HCT116 (cell line): ENCODE results near the gene ELK3. TPM values are rescaled to one million over a fixed set of nuclear protein-coding genes. Genes with fewer than 3 reads are reported as not detected.
A peak's percentile ranks its signal among the peaks of the same experiment; 100 is the strongest.

Experiments used
- ATAC-seq: fragments of 200-7000 bp; cut with Tn5 transposase; 2 replicates; pipeline ENCODE4 v1.9.1; 2020; ENCODE audit warnings: mild to moderate bottlenecking, moderate library complexity
- BruUV-seq: library from RNA; stranded (reverse); fragments of 400-500 nt; replicated peaks from 2 replicates; lab custom pipeline; 2021; lab: Mats Ljungman, UMichigan
- CTCF ChIA-PET: fragments of 300-600 bp; sonication (Branson Sonifier 250); formaldehyde crosslinking; loops from one replicate; lab custom pipeline; 2021; ENCODE audit warnings: antibody characterized with exemption; lab: Charles Lee
- POLR2A ChIA-PET: fragments of 300-600, 350-600 bp; sonication (Branson Sonifier 250); formaldehyde crosslinking; loops from one replicate; lab custom pipeline; 2021; ENCODE audit warnings: antibody characterized with exemption; lab: Charles Lee
- RAD21 ChIA-PET, 2 experiments: fragments of 300-600 bp; sonication (Branson Sonifier 250); formaldehyde crosslinking; loops; one replicate each; lab custom pipeline; 2023; ENCODE audit warnings: low total read pairs in 2 of 2; ENCODE audit not compliant: uncharacterized antibody in 2 of 2, unreplicated experiment in 2 of 2, low non-redundant PET in 1 of 2; lab: Charles Lee
- DNase-seq: peaks from one replicate; pipeline ENCODE4 v3.0.0-alpha.2; 2010; ENCODE audit warnings: low read depth, low spot score
- H2AFZ ChIP-seq: fragments of 200-600 bp; shearing (Covaris generic), sonication (generic); 2 replicates; pipeline ENCODE4 v1.6.1; 2017; ENCODE audit warnings: low read depth, mixed run types, mixed read lengths, antibody characterized with exemption, low read length; ENCODE audit not compliant: poor library complexity, severe bottlenecking
- H3K27ac ChIP-seq: 2 replicates; pipeline ENCODE4 v1.5.1; 2012; ENCODE audit warnings: low read depth, low read length
- H3K27me3 ChIP-seq: fragments of 200-600 bp; sonication (generic); 2 replicates; pipeline ENCODE4 v1.6.1; 2016; ENCODE audit warnings: mixed run types, low read length, mixed read lengths; ENCODE audit not compliant: insufficient read depth
- H3K36me3 ChIP-seq, 2 experiments: fragments of 200-500 bp in 1 of 2; fragments of 200-600 bp in 1 of 2; sonication (Bioruptor generic) in 1 of 2; sonication (generic) in 1 of 2; 2 replicates each; pipeline versions ENCODE4 v1.5.1 to v1.6.1; 2014 to 2016; ENCODE audit warnings: low read length in 2 of 2, inconsistent platforms in 1 of 2, mixed read lengths in 1 of 2, mixed run types in 1 of 2; ENCODE audit not compliant: insufficient read depth in 2 of 2, control insufficient read depth in 1 of 2
- H3K4me1 ChIP-seq, 2 experiments: fragments of 200-600 bp in 1 of 2; sonication (generic) in 1 of 2; 2 replicates each; pipeline versions ENCODE4 v1.5.1 to v1.6.1; 2012 to 2017; ENCODE audit warnings: low read length in 2 of 2, inconsistent platforms in 1 of 2, mild to moderate bottlenecking in 1 of 2, mixed read lengths in 1 of 2, mixed run types in 1 of 2, moderate library complexity in 1 of 2; ENCODE audit not compliant: insufficient read depth in 2 of 2, control insufficient read depth in 1 of 2
- H3K4me2 ChIP-seq: fragments of 200-600 bp; sonication (generic); 2 replicates; pipeline ENCODE4 v1.6.1; 2017; ENCODE audit warnings: mixed run types, low read length, mixed read lengths
- H3K4me3 ChIP-seq, 2 experiments: fragments of 200-600 bp in 1 of 2; sonication (generic) in 1 of 2; replicated peaks in 1 of 2; 2 replicates each; pipeline ENCODE4 v1.5.1; 2011 to 2016; ENCODE audit warnings: low read length in 2 of 2, control low read depth in 1 of 2, low read depth in 1 of 2, mild to moderate bottlenecking in 1 of 2, mixed read lengths in 1 of 2, mixed run types in 1 of 2
- H3K79me2 ChIP-seq: fragments of 200-600 bp; sonication (generic); 2 replicates; pipeline ENCODE4 v1.6.1; 2017; ENCODE audit warnings: mild to moderate bottlenecking, mixed run types, low read length, moderate library complexity, mixed read lengths; ENCODE audit not compliant: insufficient read depth
- H3K9ac ChIP-seq: fragments of 200-600 bp; sonication (generic); 2 replicates; pipeline ENCODE4 v1.6.1; 2016; ENCODE audit warnings: low read length, mixed read lengths
- H3K9me2 ChIP-seq: fragments of 200-600 bp; sonication (generic), shearing (Covaris generic); 2 replicates; pipeline ENCODE4 v1.6.1; 2017; ENCODE audit warnings: mixed run types, mild to moderate bottlenecking, moderate library complexity; ENCODE audit not compliant: insufficient read depth
- H3K9me3 ChIP-seq, 2 experiments: fragments of 200-500 bp in 1 of 2; fragments of 200-600 bp in 1 of 2; sonication (Bioruptor generic) in 1 of 2; sonication (generic) in 1 of 2; 2 replicates each; pipeline ENCODE4 v1.6.1; 2014 to 2017; ENCODE audit warnings: low read length in 2 of 2, mixed read lengths in 2 of 2, inconsistent platforms in 1 of 2, low read depth in 1 of 2, mild to moderate bottlenecking in 1 of 2, mixed run types in 1 of 2, moderate library complexity in 1 of 2; ENCODE audit not compliant: control insufficient read depth in 1 of 2, insufficient read depth in 1 of 2
- H4K20me1 ChIP-seq: fragments of 200-600 bp; sonication (generic), shearing (Covaris generic); 2 replicates; pipeline ENCODE4 v1.6.1; 2017; ENCODE audit warnings: mixed run types, mild to moderate bottlenecking, moderate library complexity; ENCODE audit not compliant: insufficient read depth
- ATF3 ChIP-seq: IDR thresholded peaks from 2 replicates; pipeline ENCODE4 v1.6.1; 2012
- CBX3 ChIP-seq: IDR thresholded peaks from 2 replicates; pipeline ENCODE4 v1.6.1; 2012; ENCODE audit warnings: low read depth
- CEBPB ChIP-seq: IDR thresholded peaks from 2 replicates; pipeline ENCODE4 v1.6.1; 2012; ENCODE audit warnings: low read depth
- CTCF ChIP-seq, 3 experiments: fragments of 200-600 bp in 1 of 3; sonication (generic) in 1 of 3; IDR thresholded peaks in 2 of 3; conservative IDR thresholded peaks in 1 of 3; 2 replicates each; pipeline ENCODE4 v1.5.1; 2012 to 2017; ENCODE audit warnings: low read depth in 2 of 3, low read length in 2 of 3, antibody characterized with exemption in 1 of 3, borderline replicate concordance in 1 of 3, control low read depth in 1 of 3, mild to moderate bottlenecking in 1 of 3, mixed read lengths in 1 of 3, mixed run types in 1 of 3, moderate library complexity in 1 of 3; ENCODE audit not compliant: insufficient read depth in 1 of 3
- EGR1 ChIP-seq: IDR thresholded peaks from 2 replicates; pipeline ENCODE4 v1.6.1; 2012; ENCODE audit warnings: low read depth
- EZH2phosphoT487 ChIP-seq: fragments of 200-600 bp; IDR thresholded peaks from 2 replicates; pipeline ENCODE4 v1.6.1; 2018; ENCODE audit warnings: antibody characterized with exemption, borderline replicate concordance
- FOSL1 ChIP-seq: IDR thresholded peaks from 2 replicates; pipeline ENCODE4 v1.6.1; 2012; ENCODE audit warnings: low read depth
- JUND ChIP-seq: IDR thresholded peaks from 2 replicates; pipeline ENCODE4 v1.6.1; 2012
- RAD21 ChIP-seq: IDR thresholded peaks from 2 replicates; pipeline ENCODE4 v1.6.1; 2012; ENCODE audit warnings: low read depth, mild to moderate bottlenecking
- SIN3A ChIP-seq: IDR thresholded peaks from 2 replicates; pipeline ENCODE4 v1.6.1; 2012; ENCODE audit warnings: low read depth
- SP1 ChIP-seq: IDR thresholded peaks from 2 replicates; pipeline ENCODE4 v1.6.1; 2012; ENCODE audit warnings: low read depth
- TCF7L2 ChIP-seq: IDR thresholded peaks from 2 replicates; pipeline ENCODE4 v1.7.0; 2011; ENCODE audit warnings: borderline replicate concordance, inconsistent platforms; ENCODE audit not compliant: insufficient read depth, insufficient read length; ENCODE audit errors: extremely low read depth
- ZBTB33 ChIP-seq: IDR thresholded peaks from 2 replicates; pipeline ENCODE4 v1.6.1; 2011; ENCODE audit warnings: mild to moderate bottlenecking, low read length, moderate library complexity; ENCODE audit not compliant: insufficient replicate concordance; ENCODE audit errors: extremely low read depth
- intact Hi-C: fragments of 100-400 bp; cut with micrococcal nuclease; formaldehyde crosslinking; loops from 2 replicates; pipeline ENCODE4 v1.10.0; 2022
- total RNA-seq: library from RNA; stranded (reverse); gene quantifications from one replicate; pipeline ENCODE4 v1.2.1, GENCODE V29; 2021; ENCODE audit not compliant: unreplicated experiment
- TF ChIP-seq, protein P1 (sequence below): IDR thresholded peaks from 2 replicates; pipeline ENCODE4 v1.6.1; 2012; ENCODE audit warnings: low read depth

The ELK3 gene
- total RNA-seq, 1 experiment from 2014 or later: 45.6 TPM

- ChIA-PET CTCF (no interaction called here), POLR2A (no interaction called here), RAD21 (no interaction called here)
- Histone ChIP-seq H3K79me2 (peaks cover 48% of the 10 kb centered on the region), H3K4me2 (peak overlapping the region; percentile 99), H3K27ac (peak overlapping the region; percentile 94), H4K20me1 (no peaks in the 10 kb centered on the region), H3K9me3 (no peaks in the 10 kb centered on the region), H3K4me1 (peaks cover 42 to 47% of the 10 kb centered on the region in 2 experiments), H3K27me3 (no peaks in the 10 kb centered on the region), H3K4me3 (peak overlapping the region; percentile 86 to 88), H2AFZ (no peak overlapping the region), H3K9ac (peak overlapping the region; percentile 84), H3K9me2 (no peaks in the 10 kb centered on the region), H3K36me3 (no peaks in the 10 kb centered on the region)
- TF ChIP-seq SIN3A (no peak), SP1 (no peak), ZBTB33 (no peak), CTCF (IDR thresholded peaks at IDR 0.05 in 2 of 3, conservative IDR thresholded peaks at IDR 0.05 in 1 of 3; ENCODE audit: borderline replicate concordance in 1 of 3, insufficient read depth in 1 of 3, low read depth in 2 of 3, low read length in 2 of 3) (no peak), FOSL1 (no peak), ATF3 (no peak), EZH2phosphoT487 (no peak), CEBPB (no peak), EGR1 (no peak), CBX3 (no peak), JUND (no peak), TCF7L2 (no peak), RAD21 (no peak)
- TF ChIP-seq, protein P1, sequence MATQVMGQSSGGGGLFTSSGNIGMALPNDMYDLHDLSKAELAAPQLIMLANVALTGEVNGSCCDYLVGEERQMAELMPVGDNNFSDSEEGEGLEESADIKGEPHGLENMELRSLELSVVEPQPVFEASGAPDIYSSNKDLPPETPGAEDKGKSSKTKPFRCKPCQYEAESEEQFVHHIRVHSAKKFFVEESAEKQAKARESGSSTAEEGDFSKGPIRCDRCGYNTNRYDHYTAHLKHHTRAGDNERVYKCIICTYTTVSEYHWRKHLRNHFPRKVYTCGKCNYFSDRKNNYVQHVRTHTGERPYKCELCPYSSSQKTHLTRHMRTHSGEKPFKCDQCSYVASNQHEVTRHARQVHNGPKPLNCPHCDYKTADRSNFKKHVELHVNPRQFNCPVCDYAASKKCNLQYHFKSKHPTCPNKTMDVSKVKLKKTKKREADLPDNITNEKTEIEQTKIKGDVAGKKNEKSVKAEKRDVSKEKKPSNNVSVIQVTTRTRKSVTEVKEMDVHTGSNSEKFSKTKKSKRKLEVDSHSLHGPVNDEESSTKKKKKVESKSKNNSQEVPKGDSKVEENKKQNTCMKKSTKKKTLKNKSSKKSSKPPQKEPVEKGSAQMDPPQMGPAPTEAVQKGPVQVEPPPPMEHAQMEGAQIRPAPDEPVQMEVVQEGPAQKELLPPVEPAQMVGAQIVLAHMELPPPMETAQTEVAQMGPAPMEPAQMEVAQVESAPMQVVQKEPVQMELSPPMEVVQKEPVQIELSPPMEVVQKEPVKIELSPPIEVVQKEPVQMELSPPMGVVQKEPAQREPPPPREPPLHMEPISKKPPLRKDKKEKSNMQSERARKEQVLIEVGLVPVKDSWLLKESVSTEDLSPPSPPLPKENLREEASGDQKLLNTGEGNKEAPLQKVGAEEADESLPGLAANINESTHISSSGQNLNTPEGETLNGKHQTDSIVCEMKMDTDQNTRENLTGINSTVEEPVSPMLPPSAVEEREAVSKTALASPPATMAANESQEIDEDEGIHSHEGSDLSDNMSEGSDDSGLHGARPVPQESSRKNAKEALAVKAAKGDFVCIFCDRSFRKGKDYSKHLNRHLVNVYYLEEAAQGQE: no peak
- no peak for ATAC-seq
- no peak for DNase-seq
- BruUV-seq: no TSS peak
- intact Hi-C loops: no loop called here
Observed at GRCh38 chr12:96194576-96194889, 358 bp downstream of the ELK3 start.
